ENCODE results near the gene TSPYL1. TPM values are rescaled to one million over a fixed set of nuclear protein-coding genes. Genes with fewer than 3 reads are reported as not detected.

The TSPYL1 gene
- total and polyA plus RNA-seq, 10 of the 15 experiments (the other 5 are each of a cell fraction or from before 2014, with no cell fraction given), result 22.9 to 44.1 (median 27.0) TPM

GRCh38 chr6:116307633-116308032 lies 27.9 kb upstream of the TSPYL1 start (continued):
- no peak for TF ChIP-seq USF2 (IDR thresholded peaks at IDR 0.05; ENCODE audit: borderline replicate concordance, low read depth, low read length)
- no peak for TF ChIP-seq RAD21 (IDR thresholded peaks at IDR 0.05; ENCODE audit: insufficient read depth, low read depth, low read length)
- TF ChIP-seq ZNF217 (IDR thresholded peaks at IDR 0.05), result no peak
- no peak for TF ChIP-seq TAF1 (IDR thresholded peaks at IDR 0.05; ENCODE audit: borderline replicate concordance, low read depth, low read length)
- TF ChIP-seq CHD4 (IDR thresholded peaks at IDR 0.05), result no peak
- no peak for TF ChIP-seq KDM1A (IDR thresholded peaks at IDR 0.05; ENCODE audit: borderline replicate concordance)
- TF ChIP-seq RELB (IDR thresholded peaks at IDR 0.05; ENCODE audit: low read depth), result no peak
- TF ChIP-seq MLLT1 (IDR thresholded peaks at IDR 0.05), result no peak
- TF ChIP-seq E2F8 (IDR thresholded peaks at IDR 0.05; ENCODE audit: low read depth, partially characterized antibody), result no peak
